Caco-2 (cell line): Measurements from ENCODE around the gene HIVEP3. TPM values are rescaled to one million over a fixed set of nuclear protein-coding genes. Genes with fewer than 3 reads are reported as not detected.

Experiments
- BruUV-seq: library from RNA; stranded (reverse); fragments of 400-500 nt; replicated peaks from 2 replicates; lab custom pipeline; 2021; lab: Mats Ljungman, UMichigan
- CTCF ChIA-PET: fragments of 300-600 bp; sonication (Branson Sonifier 250); formaldehyde crosslinking; loops from one replicate; lab custom pipeline; 2022; ENCODE audit warnings: antibody characterized with exemption; lab: Charles Lee
- POLR2A ChIA-PET: fragments of 300-600 bp; sonication (Branson Sonifier 250); formaldehyde crosslinking; loops from one replicate; lab custom pipeline; 2022; ENCODE audit warnings: antibody characterized with exemption; lab: Charles Lee
- DNase-seq, 2 experiments: peaks; one replicate each; pipeline versions ENCODE4 v3.0.0 to v3.0.0-alpha.2; 2020 to 2022
- H3K27me3 ChIP-seq: replicated peaks from 2 replicates; pipeline ENCODE4 v1.6.0; 2011; ENCODE audit warnings: low read length; ENCODE audit not compliant: control insufficient read depth, insufficient read depth
- H3K36me3 ChIP-seq: 2 replicates; pipeline ENCODE4 v1.5.1; 2011; ENCODE audit warnings: low read length; ENCODE audit not compliant: control insufficient read depth, insufficient read depth
- H3K4me1 ChIP-seq: fragments of 250-450 bp; sonication (Bioruptor Pico); 2 replicates; pipeline ENCODE4 v1.5.1; 2020; ENCODE audit warnings: mild to moderate bottlenecking
- H3K4me3 ChIP-seq: 2 replicates; pipeline ENCODE4 v1.5.1; 2011; ENCODE audit warnings: low read depth, mild to moderate bottlenecking, control low read depth, low read length
- H3K9me3 ChIP-seq: fragments of 250-450 bp; sonication (Bioruptor Pico); 2 replicates; pipeline ENCODE4 v1.5.1; 2020; ENCODE audit warnings: mild to moderate bottlenecking, moderate library complexity
- H3K27ac Mint-ChIP-seq: one replicate; pipeline ENCODE4 v1.8.0; 2022; ENCODE audit warnings: mixed read lengths; ENCODE audit not compliant: unreplicated experiment
- H3K27me3 Mint-ChIP-seq: one replicate; pipeline ENCODE4 v1.8.0; 2022; ENCODE audit warnings: mixed read lengths; ENCODE audit not compliant: insufficient read depth, unreplicated experiment
- H3K36me3 Mint-ChIP-seq: one replicate; pipeline ENCODE4 v1.8.0; 2022; ENCODE audit warnings: mild to moderate bottlenecking, mixed read lengths; ENCODE audit not compliant: insufficient read depth, unreplicated experiment
- H3K4me1 Mint-ChIP-seq: one replicate; pipeline ENCODE4 v1.8.0; 2022; ENCODE audit warnings: low read depth, mixed read lengths; ENCODE audit not compliant: unreplicated experiment
- H3K4me3 Mint-ChIP-seq: one replicate; pipeline ENCODE4 v1.8.0; 2022; ENCODE audit warnings: mild to moderate bottlenecking, moderate library complexity, mixed read lengths; ENCODE audit not compliant: unreplicated experiment
- H3K9me3 Mint-ChIP-seq: one replicate; pipeline ENCODE4 v1.8.0; 2022; ENCODE audit warnings: mixed read lengths; ENCODE audit not compliant: unreplicated experiment
- intact Hi-C: fragments of 100-400 bp; cut with micrococcal nuclease; formaldehyde crosslinking; loops from one replicate; pipeline ENCODE4 v1.10.0; 2022; ENCODE audit not compliant: unreplicated experiment
- total RNA-seq: library from RNA; stranded (reverse); gene quantifications from 2 replicates; pipeline ENCODE4 v1.2.3, GENCODE V29; 2022
- TF ChIP-seq, protein P1 (sequence below), 2 experiments: fragments of 200-600 bp in 1 of 2; IDR thresholded peaks; 1 replicate in 1 of 2; 2 replicates in 1 of 2; pipeline versions ENCODE4 v1.5.1 to v1.8.0; 2011 to 2022; ENCODE audit warnings: antibody characterized with exemption in 1 of 2, control low read depth in 1 of 2, inconsistent platforms in 1 of 2, low read depth in 1 of 2, low read length in 1 of 2, mild to moderate bottlenecking in 1 of 2, moderate library complexity in 1 of 2; ENCODE audit not compliant: insufficient read depth in 1 of 2, severe bottlenecking in 1 of 2, unreplicated experiment in 1 of 2

Gene HIVEP3
- total RNA-seq, 1 experiment from 2014 or later, result 0.25 TPM

- Mint-ChIP-seq H3K4me3 (no peak overlapping the region), H3K9me3 (no peaks in the 10 kb centered on the region), H3K36me3 (no peaks in the 10 kb centered on the region), H3K4me1 (peaks cover 7% of the 10 kb centered on the region), H3K27me3 (no peaks in the 10 kb centered on the region), H3K27ac (no peak overlapping the region)
- H3K36me3 ChIP-seq, result no peaks in the 10 kb centered on the region
- ChIA-PET CTCF (no interaction called here), POLR2A (no interaction called here)
- BruUV-seq, result no TSS peak
- no peaks in the 10 kb centered on the region for H3K9me3 ChIP-seq
- intact Hi-C loops, result loop anchor here (10.0 kb wide), 1 partner anchor 246 kb away; no protein-coding TSS in a partner anchor
- H3K4me1 ChIP-seq, result peaks cover 24% of the 10 kb centered on the region
- TF ChIP-seq, protein P1, sequence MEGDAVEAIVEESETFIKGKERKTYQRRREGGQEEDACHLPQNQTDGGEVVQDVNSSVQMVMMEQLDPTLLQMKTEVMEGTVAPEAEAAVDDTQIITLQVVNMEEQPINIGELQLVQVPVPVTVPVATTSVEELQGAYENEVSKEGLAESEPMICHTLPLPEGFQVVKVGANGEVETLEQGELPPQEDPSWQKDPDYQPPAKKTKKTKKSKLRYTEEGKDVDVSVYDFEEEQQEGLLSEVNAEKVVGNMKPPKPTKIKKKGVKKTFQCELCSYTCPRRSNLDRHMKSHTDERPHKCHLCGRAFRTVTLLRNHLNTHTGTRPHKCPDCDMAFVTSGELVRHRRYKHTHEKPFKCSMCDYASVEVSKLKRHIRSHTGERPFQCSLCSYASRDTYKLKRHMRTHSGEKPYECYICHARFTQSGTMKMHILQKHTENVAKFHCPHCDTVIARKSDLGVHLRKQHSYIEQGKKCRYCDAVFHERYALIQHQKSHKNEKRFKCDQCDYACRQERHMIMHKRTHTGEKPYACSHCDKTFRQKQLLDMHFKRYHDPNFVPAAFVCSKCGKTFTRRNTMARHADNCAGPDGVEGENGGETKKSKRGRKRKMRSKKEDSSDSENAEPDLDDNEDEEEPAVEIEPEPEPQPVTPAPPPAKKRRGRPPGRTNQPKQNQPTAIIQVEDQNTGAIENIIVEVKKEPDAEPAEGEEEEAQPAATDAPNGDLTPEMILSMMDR (IDR thresholded peaks at IDR 0.05; ENCODE audit: insufficient read depth in 1 of 2, low read depth in 1 of 2, low read length in 1 of 2, severe bottlenecking in 1 of 2, unreplicated experiment in 1 of 2), result no peak
- no peak overlapping the region for H3K4me3 ChIP-seq
- no peaks in the 10 kb centered on the region for H3K27me3 ChIP-seq
- no peak for DNase-seq
Observed at GRCh38 chr1:41510531-41511238, 408.0 kb downstream of the HIVEP3 start.

GRCh38 chr1:41509270-41509671 is 409.5 kb downstream of the HIVEP3 start:
- Mint-ChIP-seq H3K36me3 (no peaks in the 10 kb centered on the region), H3K4me1 (peaks cover 9% of the 10 kb centered on the region), H3K27me3 (no peaks in the 10 kb centered on the region), H3K9me3 (no peaks in the 10 kb centered on the region), H3K4me3 (no peak overlapping the region), H3K27ac (no peak overlapping the region)
- Histone ChIP-seq H3K4me1 (peaks cover 11% of the 10 kb centered on the region), H3K4me3 (no peak overlapping the region), H3K27me3 (no peaks in the 10 kb centered on the region), H3K9me3 (no peaks in the 10 kb centered on the region), H3K36me3 (no peaks in the 10 kb centered on the region)
- intact Hi-C loops, result no loop called here
- TF ChIP-seq, protein P1 (IDR thresholded peaks at IDR 0.05; ENCODE audit: insufficient read depth in 1 of 2, low read depth in 1 of 2, low read length in 1 of 2, severe bottlenecking in 1 of 2, unreplicated experiment in 1 of 2), result no peak
- no TSS peak for BruUV-seq
- no peak for DNase-seq
- CTCF ChIA-PET, result no interaction called here
- POLR2A ChIA-PET, result no interaction called here

- Histone ChIP-seq H3K9me3 (no peaks in the 10 kb centered on the region), H3K27me3 (no peaks in the 10 kb centered on the region), H3K4me1 (peaks cover 9% of the 10 kb centered on the region), H3K36me3 (no peaks in the 10 kb centered on the region), H3K4me3 (no peak overlapping the region)
- DNase-seq, result no peak
- Mint-ChIP-seq H3K27me3 (no peaks in the 10 kb centered on the region), H3K9me3 (no peaks in the 10 kb centered on the region), H3K4me1 (peaks cover 13% of the 10 kb centered on the region), H3K36me3 (no peaks in the 10 kb centered on the region), H3K4me3 (no peak overlapping the region), H3K27ac (no peak overlapping the region)
- no TSS peak for BruUV-seq
- ChIA-PET POLR2A (no interaction called here), CTCF (interaction anchor here (0.6 kb wide), 1 partner anchor 11 kb away, joined by 3 read pairs; no protein-coding TSS in a partner anchor)
- TF ChIP-seq, protein P1 (IDR thresholded peaks at IDR 0.05; ENCODE audit: insufficient read depth in 1 of 2, low read depth in 1 of 2, low read length in 1 of 2, severe bottlenecking in 1 of 2, unreplicated experiment in 1 of 2), result no peak
- intact Hi-C loops, result no loop called here
Observed at GRCh38 chr1:41508290-41508689, 410.4 kb downstream of the HIVEP3 start.
